B cell (primary cell): ENCODE data around the gene HNRNPC. TPM values are rescaled to one million over a fixed set of nuclear protein-coding genes. Genes with fewer than 3 reads are reported as not detected.

Experiments used
- ATAC-seq: fragments of 200-7000 bp; cut with Tn5 transposase; one replicate; pipeline ENCODE4 v1.10.0; 2021; ENCODE audit warnings: low read depth, mild to moderate bottlenecking, moderate number of reproducible peaks, moderate library complexity
- CTCF ChIA-PET: fragments of 350-600 bp; sonication (Branson Sonifier 250); formaldehyde crosslinking; loops from one replicate; lab custom pipeline; 2021; ENCODE audit warnings: antibody characterized with exemption, inconsistent platforms; lab: Charles Lee
- POLR2A ChIA-PET: fragments of 350-600 bp; sonication (Branson Sonifier 250); formaldehyde crosslinking; loops from one replicate; lab custom pipeline; 2021; ENCODE audit warnings: antibody characterized with exemption; lab: Charles Lee
- DNase-seq: peaks from one replicate; pipeline ENCODE4 v3.0.0; 2013
- H2AFZ ChIP-seq: 2 replicates; pipeline ENCODE4 v1.6.1; 2012; ENCODE audit warnings: mild to moderate bottlenecking, low read depth, low read length; ENCODE audit not compliant: insufficient read depth, poor library complexity, severe bottlenecking
- H3K27ac ChIP-seq, 2 donors: 1 replicate in 1 of 2; 2 replicates in 1 of 2; pipeline ENCODE4 v1.5.1; 2012 to 2013; ENCODE audit warnings: low read length in 2 of 2, mild to moderate bottlenecking in 2 of 2, moderate library complexity in 1 of 2
- H3K27me3 ChIP-seq, 4 experiments: fragments of 200-600 bp in 1 of 4; sonication (generic) in 1 of 4; replicated peaks in 1 of 4; 1 replicate in 2 of 4; 2 replicates in 2 of 4; pipeline versions ENCODE4 v1.6.1 to v1.7.0; 2013 to 2016; ENCODE audit warnings: low read length in 3 of 4, mild to moderate bottlenecking in 2 of 4, mixed read lengths in 1 of 4, moderate library complexity in 1 of 4; ENCODE audit not compliant: insufficient read depth in 4 of 4, control insufficient read depth in 3 of 4; ENCODE audit errors: control extremely low read depth in 1 of 4
- H3K36me3 ChIP-seq, 2 experiments: replicated peaks in 1 of 2; 1 replicate in 1 of 2; 2 replicates in 1 of 2; pipeline versions ENCODE4 v1.6.1 to v1.7.1; 2013; ENCODE audit warnings: low read length in 1 of 2; ENCODE audit not compliant: insufficient read depth in 2 of 2, control insufficient read depth in 1 of 2; ENCODE audit errors: control extremely low read depth in 1 of 2, extremely low read depth in 1 of 2
- H3K4me1 ChIP-seq, 2 donors: fragments of 200-600 bp in 1 of 2; sonication (generic) in 1 of 2; 1 replicate in 1 of 2; 2 replicates in 1 of 2; pipeline versions ENCODE4 v1.5.1 to v1.6.1; 2013 to 2017; ENCODE audit warnings: low read length in 2 of 2; ENCODE audit not compliant: control insufficient read depth in 2 of 2, insufficient read depth in 2 of 2
- H3K4me2 ChIP-seq: replicated peaks from 2 replicates; pipeline ENCODE3; 2012; ENCODE audit warnings: mild to moderate bottlenecking, low read depth, low read length; ENCODE audit not compliant: poor library complexity, severe bottlenecking
- H3K4me3 ChIP-seq, 5 experiments: fragments of 200-600 bp in 1 of 5; sonication (generic) in 1 of 5; 1 replicate in 3 of 5; 2 replicates in 2 of 5; pipeline versions ENCODE4 v1.5.1 to v1.7.0; 2011 to 2016; ENCODE audit warnings: low read length in 4 of 5, mild to moderate bottlenecking in 4 of 5, low read depth in 2 of 5, control low read depth in 1 of 5, moderate library complexity in 1 of 5; ENCODE audit not compliant: insufficient read depth in 1 of 5; ENCODE audit errors: control extremely low read depth in 1 of 5, extremely low read depth in 1 of 5
- H3K79me2 ChIP-seq: fragments of 200-600 bp; sonication (generic); one replicate; pipeline ENCODE4 v1.6.0; 2016; ENCODE audit warnings: low read length; ENCODE audit not compliant: control insufficient read depth, insufficient read depth
- H3K9ac ChIP-seq: fragments of 200-600 bp; sonication (generic); 2 replicates; pipeline ENCODE4 v1.6.1; 2017; ENCODE audit warnings: mild to moderate bottlenecking, low read length, moderate library complexity
- H3K9me3 ChIP-seq, 3 donors: one replicate each; pipeline versions ENCODE4 v1.6.1 to v1.7.1; 2013; ENCODE audit warnings: low read length in 2 of 3; ENCODE audit not compliant: control insufficient read depth in 2 of 3, insufficient read depth in 1 of 3; ENCODE audit errors: control extremely low read depth in 1 of 3
- H4K20me1 ChIP-seq: 2 replicates; pipeline ENCODE4 v1.6.0; 2012; ENCODE audit warnings: mild to moderate bottlenecking, low read length; ENCODE audit not compliant: insufficient read depth, control insufficient read depth, poor library complexity, severe bottlenecking
- H3K27ac Mint-ChIP-seq: one replicate; pipeline ENCODE4 v1.8.0; 2021; ENCODE audit warnings: mixed read lengths
- H3K27me3 Mint-ChIP-seq: one replicate; pipeline ENCODE4 v1.8.0; 2021; ENCODE audit warnings: mixed read lengths
- H3K4me1 Mint-ChIP-seq: one replicate; pipeline ENCODE4 v1.8.0; 2021; ENCODE audit warnings: mixed read lengths
- H3K4me3 Mint-ChIP-seq: one replicate; pipeline ENCODE4 v1.8.0; 2021; ENCODE audit warnings: mixed read lengths
- H3K9me3 Mint-ChIP-seq: one replicate; pipeline ENCODE4 v1.8.0; 2022; ENCODE audit warnings: mixed read lengths; ENCODE audit not compliant: insufficient read depth
- CTCF ChIP-seq: fragments of 200-600 bp; IDR thresholded peaks from one replicate; pipeline ENCODE4 v1.8.0; 2022; ENCODE audit warnings: antibody characterized with exemption, mild to moderate bottlenecking
- EZH2 ChIP-seq: IDR thresholded peaks from 2 replicates; pipeline ENCODE4 v1.6.1; 2012; ENCODE audit warnings: borderline replicate concordance, low read depth, mild to moderate bottlenecking, moderate library complexity, low read length; ENCODE audit not compliant: insufficient read depth, poor library complexity, severe bottlenecking
- WGBS: methylation state at CpG from one replicate; pipeline ENCODE4 v1.1.5; 2013; ENCODE audit warnings: missing lambda C conversion rate; ENCODE audit not compliant: insufficient coverage; 5-methylcytosine and 5-hydroxymethylcytosine counted together
- intact Hi-C: fragments of 100-400 bp; cut with micrococcal nuclease; formaldehyde crosslinking; loops from one replicate; pipeline ENCODE4 v1.10.0; 2022
- polyA plus RNA-seq: library from polyadenylated mRNA; depleted of rRNA; stranded (reverse); fragments of >200 nt; gene quantifications from 2 replicates; pipeline ENCODE4 v1.2.3, GENCODE V29; 2012
- total RNA-seq, 2 donors: library from RNA; stranded (reverse); fragments of 120-200 nt in 1 of 2; gene quantifications; 1 replicate in 1 of 2; 2 replicates in 1 of 2; pipeline versions ENCODE4 v1.2.3 to v1.2.4, GENCODE V29; 2013 to 2022

Gene HNRNPC
- total and polyA plus RNA-seq, 2 donors (not counting 1 experiment from before 2014, with no cell fraction given), result 358 to 497 TPM

GRCh38 chr14:21191809-21192446 lies 77.3 kb downstream of the HNRNPC start:
- no peaks in the 10 kb centered on the region for H3K27me3 Mint-ChIP-seq
- intact Hi-C loops, result no loop called here
- Histone ChIP-seq H3K4me1 (peaks cover 12 to 16% of the 10 kb centered on the region in 2 donors), H3K4me3 (peak overlapping the region in 4 of 5 experiments; percentile 28 to 52 (median 45)), H3K27me3 (no peaks in the 10 kb centered on the region), H3K4me2 (peak overlapping the region; percentile 80), H3K27ac (no peak overlapping the region), H4K20me1 (no peaks in the 10 kb centered on the region), H3K79me2 (no peaks in the 10 kb centered on the region), H3K36me3 (no peaks in the 10 kb centered on the region), H3K9ac (peak overlapping the region; percentile 50), H2AFZ (peak overlapping the region; percentile 73), H3K9me3 (peaks cover 0 to 4% (median 0%) of the 10 kb centered on the region in 3 donors)
- H3K4me1 Mint-ChIP-seq, result peaks cover 14% of the 10 kb centered on the region
- ATAC-seq, result peak; percentile 100
- 0% methylated on average over 14 of the region's 19 CpGs for whole genome bisulfite sequencing
- ChIA-PET POLR2A (no interaction called here), CTCF (interaction anchor here (0.7 kb wide), 1 partner anchor 193 kb away, joined by 3 read pairs; no protein-coding TSS in a partner anchor)
- H3K9me3 Mint-ChIP-seq, result no peaks in the 10 kb centered on the region
- H3K27ac Mint-ChIP-seq, result no peak overlapping the region
- H3K4me3 Mint-ChIP-seq, result peak overlapping the region; percentile 65
- TF ChIP-seq EZH2, result no peak
- no peak for TF ChIP-seq CTCF
- peak; percentile 72 for DNase-seq

- no peaks in the 10 kb centered on the region for H3K27me3 Mint-ChIP-seq
- POLR2A ChIA-PET, result no interaction called here
- CTCF ChIA-PET, result interaction anchor here (0.7 kb wide), 1 partner anchor 194 kb away, joined by 3 read pairs; no protein-coding TSS in a partner anchor
- DNase-seq (no peak), ATAC-seq (no peak)
- H3K4me3 Mint-ChIP-seq, result peak overlapping the region; percentile 65
- TF ChIP-seq CTCF (no peak), EZH2 (no peak)
- Histone ChIP-seq H3K36me3 (no peaks in the 10 kb centered on the region), H2AFZ (peak overlapping the region; percentile 73), H3K9ac (peak overlapping the region; percentile 50), H3K79me2 (no peaks in the 10 kb centered on the region), H3K27me3 (no peaks in the 10 kb centered on the region), H3K4me2 (peak overlapping the region; percentile 80), H4K20me1 (no peaks in the 10 kb centered on the region), H3K27ac (no peak overlapping the region), H3K4me1 (peaks cover 12 to 16% of the 10 kb centered on the region in 2 donors), H3K9me3 (peaks cover 0 to 4% (median 0%) of the 10 kb centered on the region in 3 donors), H3K4me3 (peak overlapping the region in 4 of 5 experiments; percentile 28 to 52 (median 45))
- H3K27ac Mint-ChIP-seq, result no peak overlapping the region
- peaks cover 14% of the 10 kb centered on the region for H3K4me1 Mint-ChIP-seq
- intact Hi-C loops, result no loop called here
- WGBS, result 100% methylated on average over 4 of the region's 7 CpGs
- H3K9me3 Mint-ChIP-seq, result no peaks in the 10 kb centered on the region
These were observed 77.9 kb downstream of the HNRNPC start for GRCh38 chr14:21191261-21191808.
